Measurements from ENCODE around the gene PHOX2B.

PHOX2B gene

DNA sequence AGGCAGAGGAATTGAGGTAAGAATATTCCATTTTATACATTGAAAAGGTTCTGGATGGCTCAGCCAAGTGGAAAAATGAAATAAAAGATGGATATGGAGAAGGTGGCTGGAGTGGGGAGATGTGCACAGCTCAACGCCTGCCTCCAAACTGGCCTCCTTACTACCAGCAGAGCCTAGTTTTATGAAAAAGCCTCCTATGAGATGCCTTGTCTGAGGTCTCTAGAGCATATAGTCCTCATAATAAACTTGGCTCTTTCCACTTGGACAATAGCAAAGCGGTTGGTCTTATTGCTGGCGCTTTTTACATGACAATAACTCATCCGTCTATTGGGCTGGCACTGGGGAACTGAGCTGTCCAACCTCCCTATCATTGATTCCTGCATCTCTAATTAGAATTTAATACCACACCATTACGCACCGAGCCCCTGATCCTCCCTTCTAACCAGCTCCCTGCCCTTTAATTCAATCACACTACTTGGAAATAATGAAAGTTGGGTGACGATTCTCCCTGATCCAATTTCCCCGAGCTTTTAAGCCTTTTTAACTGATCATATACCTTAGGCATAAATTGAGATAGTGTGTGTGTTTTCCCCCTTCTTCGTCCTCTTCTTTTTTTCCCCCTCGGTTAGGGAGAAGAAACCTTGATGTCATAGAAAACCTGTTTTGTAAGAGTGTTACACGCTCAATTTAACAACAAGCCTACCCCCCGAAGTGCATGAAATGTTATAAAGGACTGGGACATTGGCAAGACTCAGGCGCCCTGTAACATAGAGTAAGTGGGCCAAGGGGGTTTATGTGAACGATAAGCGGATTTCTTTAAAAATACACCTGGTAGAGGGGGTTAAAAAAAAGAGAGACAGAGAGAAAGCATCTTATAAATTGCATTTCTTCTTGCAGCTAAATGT, at the start of gene PHOX2B:
Gene PHOX2B, minus strand, starts transcription at position 155 of the 905 bp plus-strand sequence. Its CDS starts 115 bp downstream, at position 40.
- no peak for DNase-seq

DNA sequence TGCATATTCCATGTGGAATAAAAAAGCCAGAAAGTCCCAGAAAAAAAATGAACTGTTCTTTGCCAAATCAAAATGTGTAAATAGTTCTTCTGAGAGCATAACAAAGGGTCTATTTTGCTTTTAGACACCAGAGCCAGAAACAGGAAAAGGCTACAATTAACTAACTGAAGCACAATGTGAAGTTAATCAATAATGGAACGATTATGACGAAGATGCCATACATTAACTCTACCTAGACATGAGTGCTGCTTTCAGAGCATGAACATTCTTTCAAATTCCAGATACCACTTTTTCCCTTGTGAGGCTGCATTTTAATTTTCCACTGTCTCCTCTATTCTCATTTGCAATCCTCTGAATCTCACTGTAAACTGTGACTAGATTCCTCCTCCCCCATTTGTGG, 48.7 kb upstream of the PHOX2B start:
- no peak for DNase-seq

- no peak for DNase-seq
Observed at GRCh38 chr4:41796545-41797210, 48.2 kb upstream of the PHOX2B start.

GRCh38 chr4:41795796-41796385, 47.4 kb upstream of the PHOX2B start:
- DNase-seq = no peak

GRCh38 chr4:41792166-41792565, 43.6 kb upstream of the PHOX2B start:
- DNase-seq = no peak

GRCh38 chr4:41791557-41791956, 43.0 kb upstream of the PHOX2B start:
- DNase-seq = no peak

GRCh38 chr4:41787931-41788330, 39.4 kb upstream of the PHOX2B start:
- DNase-seq = no peak

DNA sequence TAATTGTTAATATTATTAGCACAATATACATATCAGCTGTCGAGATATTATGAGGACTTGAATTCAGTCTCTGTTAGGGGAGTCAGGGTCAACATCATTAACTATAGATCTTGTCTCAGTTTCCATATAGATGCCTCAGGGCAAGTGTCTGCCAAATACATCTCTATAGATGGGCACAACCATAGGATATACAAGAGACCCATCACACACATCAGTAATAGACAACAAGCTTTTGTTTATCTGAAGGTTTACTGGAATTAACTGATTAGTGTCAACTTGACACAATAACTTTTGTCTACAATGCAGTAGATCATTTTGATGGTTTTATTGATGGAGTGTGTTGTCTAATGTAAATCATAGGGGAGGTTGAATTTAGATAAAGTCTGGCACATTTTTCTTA, 37.1 kb upstream of the PHOX2B start:
- no peak for DNase-seq

- no peak for DNase-seq
Observed at GRCh38 chr4:41784191-41784979, 35.9 kb upstream of the PHOX2B start.

GRCh38 chr4:41776466-41776865, 27.9 kb upstream of the PHOX2B start:
- no peak for DNase-seq

DNA sequence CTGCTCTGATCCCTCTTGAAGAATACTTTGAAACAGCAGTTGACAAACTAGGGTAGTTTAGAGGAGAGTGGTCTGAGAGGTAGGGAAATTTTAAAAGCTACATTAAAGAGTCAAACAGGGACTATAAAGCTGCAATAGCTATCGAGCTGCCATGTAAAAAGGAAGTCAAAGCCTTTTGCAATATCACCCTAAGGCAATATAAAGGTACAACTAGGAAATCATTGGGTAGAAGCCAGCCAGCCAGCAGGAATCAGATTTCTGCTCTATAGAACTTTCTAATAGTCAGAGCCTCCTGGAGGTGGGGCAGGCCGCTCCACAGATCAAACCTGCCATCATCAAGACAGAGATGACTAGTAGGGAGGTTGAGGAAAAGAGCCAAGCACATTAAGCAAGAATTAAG, 15.2 kb upstream of the PHOX2B start:
- no peak for DNase-seq

- no peak for DNase-seq
Observed at GRCh38 chr4:41758884-41759283, 10.4 kb upstream of the PHOX2B start.

DNA sequence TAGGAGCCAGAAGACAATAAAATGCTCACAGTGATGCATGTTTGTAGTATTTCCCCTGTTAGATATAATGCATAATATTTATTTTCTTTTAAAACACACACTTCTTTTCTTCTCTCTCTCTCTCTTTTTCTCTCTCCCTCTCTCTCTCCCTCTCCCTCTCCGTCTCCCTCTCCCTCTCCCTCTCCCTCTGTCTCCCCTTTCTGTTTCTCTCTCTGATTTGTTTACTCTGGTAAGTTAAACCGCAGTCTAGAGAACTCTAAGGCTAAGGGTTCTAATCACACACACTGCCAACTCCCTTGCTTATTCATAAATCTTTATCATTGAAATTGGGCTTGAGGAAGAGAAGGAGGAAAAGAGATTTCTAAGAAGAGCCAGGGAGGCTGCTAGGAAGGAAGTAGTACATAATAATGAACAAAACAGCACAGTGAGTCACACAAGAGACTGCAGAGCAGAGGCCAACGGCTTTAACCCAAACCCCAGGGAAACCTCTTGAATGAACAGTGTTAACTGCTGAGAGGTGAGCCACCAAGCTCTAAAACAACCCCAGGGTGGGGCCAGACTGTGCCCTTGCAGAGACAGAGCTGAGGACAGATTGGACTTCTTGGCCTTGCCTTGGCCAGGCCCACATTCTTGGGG, 9.1 kb upstream of the PHOX2B start:
- DNase-seq = no peak

DNA sequence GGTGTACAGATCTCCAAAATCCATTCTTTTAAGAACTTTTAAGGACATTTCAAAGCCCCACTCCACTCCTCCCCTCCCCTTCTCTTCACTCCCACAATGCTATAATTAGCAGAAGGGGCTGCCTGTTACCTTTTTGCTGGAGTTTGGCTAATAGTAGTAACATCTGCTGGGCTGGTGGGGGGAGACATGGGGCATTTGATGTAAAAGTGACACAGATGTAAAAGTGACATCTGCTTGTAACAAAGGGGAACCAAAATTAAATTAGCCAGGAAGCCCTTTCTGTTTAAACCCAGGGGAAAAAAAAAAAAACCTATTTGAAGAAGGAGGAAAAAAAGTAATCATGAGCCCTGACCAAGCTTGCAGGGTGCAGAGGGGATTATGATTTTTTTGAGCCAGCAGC, 5.4 kb upstream of the PHOX2B start:
- no peak for DNase-seq

- DNase-seq = no peak
Observed at GRCh38 chr4:41752081-41752836, 3.7 kb upstream of the PHOX2B start.

DNA sequence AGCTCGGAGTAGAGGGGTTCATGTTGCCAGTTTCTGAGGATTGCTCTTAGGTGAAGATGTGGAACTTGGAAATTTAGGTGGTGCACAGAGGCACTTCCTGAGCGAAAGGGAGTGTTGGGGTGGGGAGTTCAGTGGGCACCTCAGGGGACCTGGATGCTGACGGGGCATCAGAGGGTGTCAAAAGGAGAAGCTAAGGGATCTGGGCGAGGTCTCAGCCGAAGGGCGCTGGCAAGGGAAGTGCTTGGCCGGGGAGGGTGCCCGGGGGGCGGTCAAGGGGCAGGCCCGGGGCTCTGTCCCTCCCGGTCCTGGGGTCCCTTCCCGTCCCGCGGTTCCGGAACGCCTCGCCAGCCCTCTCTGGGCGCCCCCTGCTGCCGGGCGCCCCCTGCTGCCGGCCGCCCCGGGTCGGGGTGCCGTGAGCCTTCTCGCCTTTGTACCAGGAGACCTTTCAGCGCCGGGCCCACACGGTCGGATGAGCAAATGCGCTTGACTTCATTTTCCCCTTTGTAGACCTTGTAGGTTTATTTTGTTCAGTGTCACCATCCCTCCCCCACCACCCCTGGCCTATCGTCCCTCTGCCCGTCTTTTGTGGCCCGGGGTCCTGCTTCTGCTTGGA, 3.0 kb upstream of the PHOX2B start:
- DNase-seq = no peak

DNA sequence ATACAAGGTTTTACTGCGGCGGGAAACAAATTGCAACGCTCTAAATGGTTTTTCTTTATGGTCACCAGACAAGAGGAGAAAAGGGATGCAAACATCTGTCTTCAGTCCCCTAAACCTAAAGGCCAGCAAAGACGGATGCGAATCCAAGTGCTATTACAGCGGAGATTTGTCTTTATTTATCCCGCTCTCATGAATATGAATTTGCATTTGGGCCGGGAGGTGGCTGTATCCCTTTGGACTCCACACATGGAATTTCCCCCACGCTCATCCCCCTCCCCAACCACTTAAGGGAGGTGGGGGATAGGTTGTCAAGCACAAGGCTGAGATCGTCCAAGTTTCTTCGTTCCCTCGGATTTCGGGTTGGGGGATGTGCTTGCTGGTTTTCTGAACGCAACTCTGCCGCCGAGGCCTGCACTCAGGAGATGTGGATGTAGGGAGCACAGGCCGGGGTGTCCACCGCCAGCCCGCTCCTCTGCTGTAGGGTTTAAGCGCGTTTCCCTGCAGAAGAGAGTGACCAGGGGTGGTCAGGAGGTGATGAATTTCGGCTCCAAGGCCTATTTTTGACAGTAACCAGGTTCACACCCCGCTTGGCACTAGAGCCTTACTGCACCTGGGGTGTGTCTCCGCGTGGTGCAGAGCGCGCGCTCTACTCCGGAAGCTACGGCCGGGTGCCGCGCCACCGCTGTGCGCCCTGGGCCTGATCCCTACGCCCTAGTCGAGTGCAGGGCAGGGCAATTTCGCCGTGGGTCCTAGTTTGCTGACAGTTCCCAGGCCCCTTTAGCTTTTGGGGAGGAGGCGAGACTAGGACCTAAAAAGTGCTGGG, 2.3 kb upstream of the PHOX2B start:
- DNase-seq = no peak

GRCh38 chr4:41750121-41750625, 1.6 kb upstream of the PHOX2B start:
- no peak for DNase-seq

GRCh38 chr4:41749631-41750039, 1.1 kb upstream of the PHOX2B start:
- DNase-seq = no peak

GRCh38 chr4:41748074-41748570, 403 bp downstream of the PHOX2B start:
- no peak for DNase-seq
